ENCODE data around the gene ACVR1.
"Not testable (repeated sequence)": the region's sequence is repeated elsewhere in the genome, so short reads cannot be mapped to it uniquely, and the experiment has no call there.

ACVR1 gene

GRCh38 chr2:157786663-157787363 is 89.3 kb downstream of the ACVR1 start:
- no peak for DNase-seq

- no peak for DNase-seq
Observed at GRCh38 chr2:157785866-157786662, 90.1 kb downstream of the ACVR1 start.

GRCh38 chr2:157785200-157785599 is 90.9 kb downstream of the ACVR1 start:
- DNase-seq, result no peak

GRCh38 chr2:157784823-157785175 is 91.3 kb downstream of the ACVR1 start:
- DNase-seq, result no peak

GRCh38 chr2:157784169-157784822 is 91.8 kb downstream of the ACVR1 start:
- no peak for DNase-seq

GRCh38 chr2:157783245-157783644 is 92.9 kb downstream of the ACVR1 start:
- no peak for DNase-seq

GRCh38 chr2:157782057-157782845 is 93.9 kb downstream of the ACVR1 start:
- no peak for DNase-seq

- no peak for DNase-seq
Observed at GRCh38 chr2:157780211-157780610, 95.9 kb downstream of the ACVR1 start.

- DNase-seq, result no peak
Observed at GRCh38 chr2:157779794-157780193, 96.3 kb downstream of the ACVR1 start.

GRCh38 chr2:157777427-157777826 is 98.7 kb downstream of the ACVR1 start:
- peak; percentile 49 for DNase-seq

- peak; percentile 95 for DNase-seq
Observed at GRCh38 chr2:157771234-157771633, 104.9 kb downstream of the ACVR1 start.

- DNase-seq, result no peak
Observed at GRCh38 chr2:157769856-157770255, 106.3 kb downstream of the ACVR1 start.

GRCh38 chr2:157764386-157764785 is 111.7 kb downstream of the ACVR1 start:
- no peak for DNase-seq

GRCh38 chr2:157761520-157761919 is 114.6 kb downstream of the ACVR1 start:
- peak; percentile 74 for DNase-seq

- DNase-seq, result no peak
Observed at GRCh38 chr2:157760949-157761348, 115.2 kb downstream of the ACVR1 start.

- no peak for DNase-seq
Observed at GRCh38 chr2:157759855-157760254, 116.3 kb downstream of the ACVR1 start.

- no peak for DNase-seq
Observed at GRCh38 chr2:157758586-157758985, 117.5 kb downstream of the ACVR1 start.

- no peak for DNase-seq
Observed at GRCh38 chr2:157757500-157757899, 118.6 kb downstream of the ACVR1 start.

GRCh38 chr2:157756447-157756846 is 119.7 kb downstream of the ACVR1 start:
- not testable (repeated sequence) for DNase-seq

GRCh38 chr2:157751462-157752058 is 124.6 kb downstream of the ACVR1 start:
- no peak for DNase-seq

- no peak for DNase-seq
Observed at GRCh38 chr2:157749684-157750083, 126.4 kb downstream of the ACVR1 start.

GRCh38 chr2:157748371-157749142 is 127.6 kb downstream of the ACVR1 start:
- DNase-seq, result no peak

Data from NCI-H2227 treated with DMSO at 0.1 percent for 48 hours (cell line).